Measurements from ENCODE around the gene SELENOM. TPM values are rescaled to one million over a fixed set of nuclear protein-coding genes. Genes with fewer than 3 reads are reported as not detected.

Gene SELENOM
- total RNA-seq, 1 donor from 2014 or later: 3.7 TPM

GRCh38 chr22:31135706-31136105, 28.3 kb upstream of the SELENOM start:
- Mint-ChIP-seq H3K27me3 (peaks cover 4% of the 10 kb centered on the region), H3K4me1 (ENCODE audit: low read depth) (peaks cover 4% of the 10 kb centered on the region), H3K9me3 (ENCODE audit: low read depth) (no peaks in the 10 kb centered on the region), H3K27ac (no peak overlapping the region), H3K36me3 (ENCODE audit: insufficient read depth) (no peaks in the 10 kb centered on the region), H3K4me3 (ENCODE audit: low read depth) (no peak overlapping the region)
- no peak for TF ChIP-seq CTCF (IDR thresholded peaks at IDR 0.05; ENCODE audit: unreplicated experiment)
- DNase-seq (ENCODE audit: low spot score, unreplicated experiment): no peak

- TF ChIP-seq CTCF (IDR thresholded peaks at IDR 0.05; ENCODE audit: unreplicated experiment): no peak
- Mint-ChIP-seq H3K27ac (no peak overlapping the region), H3K4me1 (ENCODE audit: low read depth) (peaks cover 2% of the 10 kb centered on the region), H3K4me3 (ENCODE audit: low read depth) (no peak overlapping the region), H3K9me3 (ENCODE audit: low read depth) (no peaks in the 10 kb centered on the region), H3K27me3 (peaks cover under 1% of the 10 kb centered on the region), H3K36me3 (ENCODE audit: insufficient read depth) (no peaks in the 10 kb centered on the region)
- DNase-seq (ENCODE audit: low spot score, unreplicated experiment): no peak
Measured at GRCh38 chr22:31134688-31135087, 27.3 kb upstream of the SELENOM start.

GRCh38 chr22:31133911-31134310, 26.5 kb upstream of the SELENOM start:
- Mint-ChIP-seq H3K9me3 (ENCODE audit: low read depth) (no peaks in the 10 kb centered on the region), H3K27ac (no peak overlapping the region), H3K27me3 (no peaks in the 10 kb centered on the region), H3K4me1 (ENCODE audit: low read depth) (peaks cover 2% of the 10 kb centered on the region), H3K4me3 (ENCODE audit: low read depth) (no peak overlapping the region), H3K36me3 (ENCODE audit: insufficient read depth) (no peaks in the 10 kb centered on the region)
- no peak for DNase-seq (ENCODE audit: low spot score, unreplicated experiment)
- no peak for TF ChIP-seq CTCF (IDR thresholded peaks at IDR 0.05; ENCODE audit: unreplicated experiment)

- Mint-ChIP-seq H3K36me3 (ENCODE audit: insufficient read depth) (no peaks in the 10 kb centered on the region), H3K9me3 (ENCODE audit: low read depth) (no peaks in the 10 kb centered on the region), H3K4me1 (ENCODE audit: low read depth) (peaks cover 2% of the 10 kb centered on the region), H3K4me3 (ENCODE audit: low read depth) (no peak overlapping the region), H3K27me3 (no peaks in the 10 kb centered on the region), H3K27ac (no peak overlapping the region)
- DNase-seq (ENCODE audit: low spot score, unreplicated experiment): no peak
- TF ChIP-seq CTCF (IDR thresholded peaks at IDR 0.05; ENCODE audit: unreplicated experiment): no peak
Measured at GRCh38 chr22:31130873-31131272, 23.5 kb upstream of the SELENOM start.

DNA sequence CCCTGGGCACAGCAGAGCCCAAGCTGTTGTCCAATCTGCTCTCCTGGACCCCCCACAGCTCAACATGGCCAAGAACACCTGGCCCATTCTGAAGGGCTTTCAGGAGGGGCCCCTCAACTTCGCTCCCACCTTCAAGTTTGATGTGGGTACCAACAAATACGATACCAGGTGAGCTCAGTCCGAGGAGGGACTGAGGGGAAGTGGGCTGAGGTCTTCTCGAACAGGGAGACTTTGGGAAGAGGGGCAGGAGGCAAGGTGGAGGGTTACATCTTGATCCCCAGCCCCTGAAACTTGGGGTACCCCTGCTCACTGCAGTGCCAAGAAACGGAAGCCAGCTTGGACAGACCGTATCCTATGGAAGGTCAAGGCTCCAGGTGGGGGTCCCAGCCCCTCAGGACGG, 20.8 kb upstream of the SELENOM start:
- H3K27me3 Mint-ChIP-seq: no peaks in the 10 kb centered on the region

More for the DNA sequence above, 20.8 kb upstream of the SELENOM start:
- H3K4me3 Mint-ChIP-seq (ENCODE audit: low read depth): no peak overlapping the region
- peaks cover 5% of the 10 kb centered on the region for H3K4me1 Mint-ChIP-seq (ENCODE audit: low read depth)
- no peak overlapping the region for H3K27ac Mint-ChIP-seq
- no peaks in the 10 kb centered on the region for H3K36me3 Mint-ChIP-seq (ENCODE audit: insufficient read depth)
- TF ChIP-seq CTCF (IDR thresholded peaks at IDR 0.05; ENCODE audit: unreplicated experiment): no peak
- H3K9me3 Mint-ChIP-seq (ENCODE audit: low read depth): no peaks in the 10 kb centered on the region
- DNase-seq (ENCODE audit: low spot score, unreplicated experiment): no peak

All from progenitor cell of endocrine pancreas (in vitro differentiated cells).